ENCODE data around the gene VNN1. TPM values are rescaled to one million over a fixed set of nuclear protein-coding genes. Genes with fewer than 3 reads are reported as not detected.

The VNN1 gene
- polyA plus RNA-seq (2011; rRNA removed) (not detected in 2 replicates), polyA minus RNA-seq (2011; rRNA and poly(A)+ RNA removed) (not detected in 2 replicates)

DNA sequence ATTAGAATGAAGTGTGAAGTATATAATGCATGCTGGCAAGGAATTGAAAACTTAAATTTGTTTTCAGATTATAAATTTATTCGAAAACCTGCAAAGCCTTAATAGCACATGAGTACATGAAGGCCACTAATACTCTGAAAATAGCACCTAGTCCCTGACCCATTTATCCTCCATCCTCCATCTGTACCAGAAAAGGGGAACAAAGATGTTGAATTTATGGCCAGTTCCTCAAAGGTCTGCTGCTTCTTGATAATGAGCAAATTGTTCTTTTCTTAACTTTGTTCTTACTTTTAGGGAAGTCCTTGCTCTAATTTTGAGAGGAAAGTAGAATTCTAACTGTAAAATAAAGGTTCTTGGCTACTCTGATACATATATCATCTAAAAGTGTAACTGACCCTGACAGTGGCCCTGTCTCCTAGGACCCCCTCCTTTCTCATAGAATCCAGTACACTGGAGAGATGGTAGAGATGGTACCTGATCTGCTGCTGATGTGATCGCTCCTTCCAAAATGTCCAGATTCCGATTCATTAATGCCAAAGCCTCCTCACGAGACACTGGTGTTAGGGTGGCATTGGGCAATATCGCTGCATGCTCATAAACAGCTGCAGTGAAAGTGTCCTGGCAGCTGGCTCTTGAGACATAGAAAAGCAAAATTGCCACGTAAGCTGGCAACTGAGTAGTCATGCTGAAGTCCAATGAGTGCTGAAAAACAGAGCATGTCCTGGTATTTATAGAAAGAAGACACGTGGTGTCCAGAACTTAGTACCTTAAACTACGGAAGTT is at the start of gene VNN1:
TSS of gene VNN1 (minus strand) at position 704 of the 783 bp plus-strand sequence. CDS start at position 684, 20 bp downstream.
- Histone ChIP-seq H3K36me3 (ENCODE audit: control insufficient read depth, insufficient read depth, low read length) (no peaks in the 10 kb centered on the region), H3K27me3 (ENCODE audit: control insufficient read depth, insufficient read depth, low read length) (no peaks in the 10 kb centered on the region), H3K4me3 (ENCODE audit: low read depth, low read length) (no peak within 1 kb of the TSS)
- DNase-seq (ENCODE audit: low read depth): no peak
- TF ChIP-seq CTCF (IDR thresholded peaks at IDR 0.05; ENCODE audit: insufficient read depth, low read depth, low read length): no peak
- CTCF ChIA-PET: interaction anchor here (1.8 kb wide), 1 partner anchor 11 kb away, joined by 3 read pairs; no protein-coding TSS in a partner anchor
- POLR2A ChIA-PET: no interaction called here

DNA sequence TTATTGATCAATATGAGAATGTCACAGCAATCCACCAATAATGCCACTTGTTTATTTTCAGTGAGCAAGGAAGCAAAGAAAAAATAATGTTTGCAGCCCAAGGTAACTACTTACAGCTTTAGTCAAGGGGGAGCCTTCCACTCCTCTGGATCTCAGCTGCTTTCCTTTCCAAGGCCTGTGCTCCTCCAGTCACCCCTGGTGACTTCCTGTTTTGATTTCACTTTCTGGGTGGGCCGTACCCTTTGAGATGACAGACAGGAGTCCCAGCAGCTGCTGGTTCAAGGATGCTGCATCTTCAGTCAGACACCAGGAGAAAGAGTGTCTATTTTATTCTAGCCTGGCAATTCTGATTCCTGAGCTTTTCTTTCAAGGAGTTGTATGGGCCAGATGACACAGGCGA is 49.4 kb upstream of the VNN1 start:
- ChIA-PET CTCF (interaction anchor here (1.0 to 1.2 kb wide), 3 partner anchors 10 to 279 kb away, joined by 3 to 5 read pairs (median 5); no protein-coding TSS in a partner anchor), POLR2A (no interaction called here)
- TF ChIP-seq CTCF (IDR thresholded peaks at IDR 0.05; ENCODE audit: insufficient read depth, low read depth, low read length): no peak
- Histone ChIP-seq H3K27me3 (ENCODE audit: control insufficient read depth, insufficient read depth, low read length) (no peaks in the 10 kb centered on the region), H3K36me3 (ENCODE audit: control insufficient read depth, insufficient read depth, low read length) (no peaks in the 10 kb centered on the region), H3K4me3 (ENCODE audit: low read depth, low read length) (no peak overlapping the region)
- DNase-seq (ENCODE audit: low read depth): no peak

DNA sequence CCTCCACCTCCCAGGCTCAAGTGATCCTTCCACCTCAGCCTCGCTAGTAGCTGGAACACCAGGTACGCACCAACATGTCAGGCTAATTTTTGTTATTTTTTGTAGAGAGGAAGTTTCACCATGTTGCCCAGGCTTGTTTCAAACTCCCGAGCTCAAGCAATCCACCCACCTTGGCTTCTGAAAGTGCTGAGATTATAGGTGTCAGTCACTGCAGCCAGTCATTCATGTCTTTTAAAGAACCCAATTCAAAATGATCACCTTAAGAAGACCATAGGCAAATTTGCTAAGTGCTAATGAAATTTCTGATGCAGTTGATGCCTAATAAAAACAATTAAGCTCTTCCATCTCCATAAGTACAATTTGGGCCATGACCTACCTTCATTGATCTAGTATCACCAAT is 46.4 kb upstream of the VNN1 start:
- no peak overlapping the region for H3K4me3 ChIP-seq (ENCODE audit: low read depth, low read length)
- TF ChIP-seq CTCF (IDR thresholded peaks at IDR 0.05; ENCODE audit: insufficient read depth, low read depth, low read length): no peak
- no peak for DNase-seq (ENCODE audit: low read depth)
- no peaks in the 10 kb centered on the region for H3K27me3 ChIP-seq (ENCODE audit: control insufficient read depth, insufficient read depth, low read length)
- ChIA-PET POLR2A (no interaction called here), CTCF (no interaction called here)
- H3K36me3 ChIP-seq (ENCODE audit: control insufficient read depth, insufficient read depth, low read length): no peaks in the 10 kb centered on the region

- POLR2A ChIA-PET: no interaction called here
- no peak overlapping the region for H3K4me3 ChIP-seq (ENCODE audit: low read depth, low read length)
- CTCF ChIA-PET: no interaction called here
- no peaks in the 10 kb centered on the region for H3K27me3 ChIP-seq (ENCODE audit: control insufficient read depth, insufficient read depth, low read length)
- H3K36me3 ChIP-seq (ENCODE audit: control insufficient read depth, insufficient read depth, low read length): no peaks in the 10 kb centered on the region
- no peak for DNase-seq (ENCODE audit: low read depth)
- no peak for TF ChIP-seq CTCF (IDR thresholded peaks at IDR 0.05; ENCODE audit: insufficient read depth, low read depth, low read length)
Measured at GRCh38 chr6:132758689-132759088, 44.8 kb upstream of the VNN1 start.

- ChIA-PET CTCF (interaction anchor here (0.6 to 2.3 kb wide), 3 partner anchors 12 to 16 kb away, joined by 3 to 5 read pairs (median 3); no protein-coding TSS in a partner anchor), POLR2A (no interaction called here)
- Histone ChIP-seq H3K27me3 (ENCODE audit: control insufficient read depth, insufficient read depth, low read length) (no peaks in the 10 kb centered on the region), H3K36me3 (ENCODE audit: control insufficient read depth, insufficient read depth, low read length) (no peaks in the 10 kb centered on the region), H3K4me3 (ENCODE audit: low read depth, low read length) (no peak overlapping the region)
- no peak for DNase-seq (ENCODE audit: low read depth)
- TF ChIP-seq CTCF (IDR thresholded peaks at IDR 0.05; ENCODE audit: insufficient read depth, low read depth, low read length): no peak
Measured at GRCh38 chr6:132752255-132752654, 38.4 kb upstream of the VNN1 start.

Data from BJ (cell line).